H1 (cell line): ENCODE data around the gene PBX3. TPM values are rescaled to one million over a fixed set of nuclear protein-coding genes. Genes with fewer than 3 reads are reported as not detected.

Experiments
- CTCF ChIA-PET: fragments of 300-600 bp; sonication (Branson Sonifier 250); formaldehyde crosslinking; loops from one replicate; lab custom pipeline; 2021; ENCODE audit not compliant: partially characterized antibody; lab: Charles Lee
- POLR2A ChIA-PET: fragments of 300-600 bp; sonication (Branson Sonifier 250); formaldehyde crosslinking; loops from one replicate; lab custom pipeline; 2021; ENCODE audit warnings: inconsistent platforms; ENCODE audit not compliant: partially characterized antibody; lab: Charles Lee
- DNase-seq, 2 experiments: peaks; one replicate each; pipeline versions ENCODE4 v3.0.0 to v3.0.0-alpha.2; 2010 to 2022; ENCODE audit warnings: low spot score in 2 of 2, low read depth in 1 of 2, mixed read lengths in 1 of 2
- FAIRE-seq: peaks from 2 replicates; lab custom pipeline; 2011; peaks lifted over from hg19 to GRCh38; lab: Jason Lieb, UNC
- H2AFZ ChIP-seq: 2 replicates; pipeline ENCODE4 v1.8.1; 2012; ENCODE audit warnings: low read length, inconsistent platforms
- H2AK5ac ChIP-seq: 2 replicates; pipeline ENCODE4 v1.6.1; 2013; ENCODE audit warnings: low read depth, low read length
- H2BK120ac ChIP-seq: replicated peaks from 2 replicates; pipeline ENCODE3; 2013; ENCODE audit warnings: low read depth, low read length, inconsistent platforms
- H2BK12ac ChIP-seq: 2 replicates; pipeline ENCODE4 v1.6.1; 2013; ENCODE audit warnings: low read depth, low read length
- H2BK15ac ChIP-seq: 2 replicates; pipeline ENCODE4 v1.6.1; 2013; ENCODE audit warnings: low read length
- H2BK20ac ChIP-seq: 2 replicates; pipeline ENCODE4 v1.6.1; 2013; ENCODE audit warnings: low read length
- H2BK5ac ChIP-seq: 2 replicates; pipeline ENCODE4 v1.6.1; 2013; ENCODE audit warnings: low read depth, low read length
- H3K14ac ChIP-seq: 2 replicates; pipeline ENCODE4 v1.6.1; 2013; ENCODE audit warnings: inconsistent platforms; ENCODE audit not compliant: insufficient read length
- H3K18ac ChIP-seq: 2 replicates; pipeline ENCODE4 v1.6.1; 2013; ENCODE audit warnings: low read length; ENCODE audit errors: extremely low read depth
- H3K23ac ChIP-seq: 2 replicates; pipeline ENCODE4 v1.6.1; 2013; ENCODE audit warnings: inconsistent platforms; ENCODE audit not compliant: insufficient read length
- H3K23me2 ChIP-seq: 2 replicates; pipeline ENCODE4 v1.6.1; 2013; ENCODE audit warnings: low read depth, low read length
- H3K27ac ChIP-seq: 2 replicates; pipeline ENCODE4 v1.6.1; 2011; ENCODE audit warnings: low read depth, low read length, inconsistent platforms
- H3K27me3 ChIP-seq, 4 experiments: replicated peaks in 1 of 4; 1 replicate in 1 of 4; 2 replicates in 3 of 4; pipeline versions ENCODE4 v1.6.1 to v1.8.1; 2011 to 2013; ENCODE audit warnings: low read length in 3 of 4, mild to moderate bottlenecking in 3 of 4, inconsistent platforms in 2 of 4, mixed read lengths in 2 of 4, moderate library complexity in 1 of 4; ENCODE audit not compliant: control insufficient read depth in 3 of 4, insufficient read depth in 3 of 4; ENCODE audit errors: extremely low read depth in 1 of 4
- H3K36me3 ChIP-seq, 4 experiments: 2 replicates each; pipeline versions ENCODE4 v1.6.1 to v1.8.1; 2011 to 2013; ENCODE audit warnings: mild to moderate bottlenecking in 4 of 4, low read length in 3 of 4, moderate library complexity in 2 of 4, control low read depth in 1 of 4, inconsistent platforms in 1 of 4; ENCODE audit not compliant: insufficient read depth in 4 of 4, control insufficient read depth in 2 of 4
- H3K4ac ChIP-seq: replicated peaks from 2 replicates; pipeline ENCODE3; 2013; ENCODE audit warnings: low read length, low read depth, mixed read lengths, inconsistent platforms; ENCODE audit not compliant: insufficient read length
- H3K4me1 ChIP-seq, 4 experiments: replicated peaks in 1 of 4; 1 replicate in 1 of 4; 2 replicates in 3 of 4; pipeline versions ENCODE4 v1.6.1 to v1.8.1; 2011 to 2013; ENCODE audit warnings: low read length in 3 of 4, inconsistent platforms in 2 of 4, mixed read lengths in 1 of 4; ENCODE audit not compliant: insufficient read depth in 4 of 4, control insufficient read depth in 3 of 4
- H3K4me2 ChIP-seq, 2 experiments: 2 replicates each; pipeline versions ENCODE4 v1.6.1 to v1.8.1; 2011 to 2013; ENCODE audit warnings: low read depth in 2 of 2, low read length in 2 of 2, control low read depth in 1 of 2, inconsistent platforms in 1 of 2, mild to moderate bottlenecking in 1 of 2; ENCODE audit not compliant: insufficient read depth in 1 of 2
- H3K4me3 ChIP-seq, 4 experiments: fragments of 200-600, 300-600 bp in 1 of 4; sonication (generic), shearing (Covaris generic), sonication (Bioruptor Twin) in 1 of 4; 2 replicates each; pipeline versions ENCODE4 v1.5.1 to v1.8.1; 2011 to 2016; ENCODE audit warnings: low read length in 4 of 4, low read depth in 3 of 4, control low read depth in 2 of 4, inconsistent platforms in 2 of 4, mild to moderate bottlenecking in 2 of 4, mixed read lengths in 1 of 4, moderate library complexity in 1 of 4; ENCODE audit not compliant: insufficient read depth in 2 of 4; ENCODE audit errors: extremely low read depth in 1 of 4
- H3K56ac ChIP-seq: replicated peaks from 2 replicates; pipeline ENCODE3; 2013; ENCODE audit warnings: low read depth, mild to moderate bottlenecking, mixed read lengths, low read length, inconsistent platforms; ENCODE audit not compliant: insufficient read length
- H3K79me1 ChIP-seq: 2 replicates; pipeline ENCODE4 v1.6.1; 2013; ENCODE audit warnings: low read depth, low read length, control low read depth
- H3K79me2 ChIP-seq, 2 experiments: 2 replicates each; pipeline versions ENCODE4 v1.6.1 to v1.8.1; 2012 to 2013; ENCODE audit warnings: low read length in 2 of 2, mild to moderate bottlenecking in 2 of 2, inconsistent platforms in 1 of 2; ENCODE audit not compliant: insufficient read depth in 2 of 2, control insufficient read depth in 1 of 2
- H3K9ac ChIP-seq, 4 experiments: replicated peaks in 1 of 4; 1 replicate in 1 of 4; 2 replicates in 3 of 4; pipeline versions ENCODE4 v1.6.1 to v1.8.1; 2011 to 2013; ENCODE audit warnings: low read depth in 3 of 4, low read length in 3 of 4, control low read depth in 2 of 4, mild to moderate bottlenecking in 2 of 4, moderate library complexity in 2 of 4, inconsistent platforms in 1 of 4; ENCODE audit errors: extremely low read depth in 1 of 4
- H3K9me3 ChIP-seq, 2 experiments: 2 replicates each; pipeline versions ENCODE4 v1.6.1 to v1.8.1; 2012 to 2013; ENCODE audit warnings: mild to moderate bottlenecking in 2 of 2, moderate library complexity in 2 of 2, control low read depth in 1 of 2, inconsistent platforms in 1 of 2, low read depth in 1 of 2, low read length in 1 of 2, mixed read lengths in 1 of 2; ENCODE audit not compliant: insufficient read depth in 2 of 2
- H4K20me1 ChIP-seq, 2 experiments: replicated peaks in 1 of 2; 2 replicates each; pipeline versions ENCODE3 to v1.8.1; 2011 to 2013; ENCODE audit warnings: inconsistent platforms in 2 of 2, low read length in 2 of 2, mild to moderate bottlenecking in 1 of 2; ENCODE audit not compliant: insufficient read depth in 2 of 2, control insufficient read depth in 1 of 2
- H4K5ac ChIP-seq: 2 replicates; pipeline ENCODE4 v1.6.1; 2013; ENCODE audit warnings: low read length, low read depth, mixed read lengths, inconsistent platforms; ENCODE audit not compliant: insufficient read length
- H4K8ac ChIP-seq: 2 replicates; pipeline ENCODE4 v1.8.0; 2013; ENCODE audit warnings: mild to moderate bottlenecking, moderate library complexity, low read length, inconsistent platforms; ENCODE audit not compliant: insufficient read depth; ENCODE audit errors: extremely low read depth
- H4K91ac ChIP-seq: replicated peaks from 2 replicates; pipeline ENCODE3; 2013; ENCODE audit warnings: low read length, mixed read lengths, inconsistent platforms; ENCODE audit not compliant: insufficient read length
- HDAC6 ChIP-seq: IDR thresholded peaks from one replicate; pipeline ENCODE4 v1.7.1; 2012; ENCODE audit warnings: low read depth, mild to moderate bottlenecking, inconsistent platforms, low read length, moderate library complexity
- KDM5A ChIP-seq: fragments of 200-600 bp; IDR thresholded peaks from 2 replicates; pipeline ENCODE4 v1.7.1; 2012; ENCODE audit warnings: mild to moderate bottlenecking, low read length, inconsistent platforms, mixed read lengths
- MAX ChIP-seq: IDR thresholded peaks from 2 replicates; pipeline ENCODE4 v1.6.1; 2012; ENCODE audit warnings: inconsistent platforms
- SIN3A ChIP-seq, 2 experiments: IDR thresholded peaks in 1 of 2; conservative IDR thresholded peaks in 1 of 2; 2 replicates each; pipeline ENCODE4 v1.6.1; 2011 to 2012; ENCODE audit warnings: low read length in 2 of 2, improper control_type of control experiment in 1 of 2, low read depth in 1 of 2, mild to moderate bottlenecking in 1 of 2
- SUZ12 ChIP-seq: fragments of 200-600 bp; sonication (generic); IDR thresholded peaks from 2 replicates; pipeline ENCODE4 v1.6.1; 2012; ENCODE audit warnings: mild to moderate bottlenecking, inconsistent platforms, low read length, moderate library complexity, mixed read lengths
- TBP ChIP-seq: IDR thresholded peaks from 2 replicates; pipeline ENCODE4 v1.6.1; 2011; ENCODE audit warnings: low read depth, low read length, improper control_type of control experiment
- WGBS, 2 experiments: shearing (Covaris generic) in 1 of 2; methylation state at CpG; one replicate each; pipeline versions ENCODE4 v1.1.6 to v1.1.7; 2013 to 2015; ENCODE audit warnings: low lambda C conversion rate in 2 of 2, mixed read lengths in 2 of 2, inconsistent platforms in 1 of 2, low coverage in 1 of 2, missing lambda C conversion rate in 1 of 2; ENCODE audit not compliant: insufficient replicate concordance in 2 of 2, insufficient coverage in 1 of 2, insufficient read length in 1 of 2; ENCODE audit errors: extremely low coverage in 1 of 2, missing lambda C conversion rate in 1 of 2; 5-methylcytosine and 5-hydroxymethylcytosine counted together
- polyA plus RNA-seq, 7 experiments: library from polyadenylated mRNA; depleted of rRNA in 3 of 7; stranded (reverse) in 5 of 7; unstranded in 2 of 7; fragments of >200 nt in 5 of 7; fragments of 200-250 nt in 2 of 7; gene quantifications; 1 replicate in 5 of 7; 2 replicates in 1 of 7; 4 replicates in 1 of 7; pipeline versions ENCODE4 v1.2.1 to v1.2.3, GENCODE V29; 2011 to 2013; ENCODE audit warnings: missing spikeins in 2 of 7, mixed read lengths in 2 of 7
- total RNA-seq: library from RNA; stranded (reverse); fragmentation: NEBNext Ultra II Directional; extraction: Animal tissue kit (Norgen Biotek cat#: 25700); gene quantifications from 2 replicates; pipeline ENCODE4 v1.2.1, GENCODE V29; 2021

The PBX3 gene
- total and polyA plus RNA-seq, 2 of the 8 experiments (the other 6 are each of a cell fraction or from before 2014, with no cell fraction given) = 22.7 to 44.3 TPM

GRCh38 chr9:125759764-125760129 is 12.6 kb downstream of the PBX3 start:
- H3K56ac ChIP-seq = no peak overlapping the region
- H4K8ac ChIP-seq = no peak overlapping the region
- no peak overlapping the region for H3K14ac ChIP-seq
- H3K4me2 ChIP-seq = peak overlapping the region; percentile 22 to 51
- no peaks in the 10 kb centered on the region for H3K27me3 ChIP-seq
- no peak overlapping the region for H3K18ac ChIP-seq
- H3K4ac ChIP-seq = no peak overlapping the region
- no peaks in the 10 kb centered on the region for H3K79me1 ChIP-seq
- H2BK15ac ChIP-seq = no peak overlapping the region
- H2AFZ ChIP-seq = no peak overlapping the region
- no peak overlapping the region for H2BK12ac ChIP-seq
- no peak overlapping the region for H3K27ac ChIP-seq
- no peak overlapping the region for H3K9ac ChIP-seq
- no peaks in the 10 kb centered on the region for H3K9me3 ChIP-seq
- no peak overlapping the region for H2AK5ac ChIP-seq
- H3K79me2 ChIP-seq = peaks cover 0 to 78% of the 10 kb centered on the region in 2 experiments; a peak in 3 of 4 replicates
- H3K4me1 ChIP-seq = peaks cover 4 to 39% (median 21%) of the 10 kb centered on the region in 4 experiments; a peak in 6 of 7 replicates
- 0 out of 4 replicates have a peak, but pooled peaks of 1 of the 2 experiments have one; percentile 45 for TF ChIP-seq SIN3A (conservative IDR thresholded peaks at IDR 0.05 in 1 of 2, IDR thresholded peaks at IDR 0.05 in 1 of 2; ENCODE audit: low read depth in 1 of 2, low read length in 2 of 2)
- no peak for TF ChIP-seq KDM5A
- TF ChIP-seq SUZ12 = no peak
- no peak for TF ChIP-seq HDAC6
- TF ChIP-seq MAX = no peak
- peak; percentile 36; the same call in 1 of the 2 replicates for TF ChIP-seq TBP
- H4K20me1 ChIP-seq = no peaks in the 10 kb centered on the region
- no peak overlapping the region for H3K23ac ChIP-seq
- peak overlapping the region; percentile 87 for H4K5ac ChIP-seq
- H3K36me3 ChIP-seq = no peaks in the 10 kb centered on the region; a peak in 1 of 8 replicates
- ChIA-PET POLR2A (interaction anchor here (0.9 to 2.3 kb wide), 4 partner anchors 10 to 16 kb away, joined by 3 to 7 read pairs (median 5); no protein-coding TSS in a partner anchor), CTCF (interaction anchor here (0.7 to 1.0 kb wide), 2 partner anchors 9 to 129 kb away, joined by 3 read pairs; no protein-coding TSS in a partner anchor)
- 19% methylated on average over 7 of the region's 7 CpGs; no CpG with 5 or more reads in 1 of the 2 experiments for WGBS, 2 experiments
- H3K4me3 ChIP-seq = peak overlapping the region in 1 of 4 experiments; percentile 39; a peak in 3 of 8 replicates
- H4K91ac ChIP-seq = no peak overlapping the region
- H3K23me2 ChIP-seq = no peaks in the 10 kb centered on the region
- no peak overlapping the region for H2BK20ac ChIP-seq
- no peak overlapping the region for H2BK5ac ChIP-seq
- H2BK120ac ChIP-seq = no peak overlapping the region
- DNase-seq = no peak
- peak; percentile 57 for FAIRE-seq
